ENCODE measurements around the gene TRPM5.

DNA sequence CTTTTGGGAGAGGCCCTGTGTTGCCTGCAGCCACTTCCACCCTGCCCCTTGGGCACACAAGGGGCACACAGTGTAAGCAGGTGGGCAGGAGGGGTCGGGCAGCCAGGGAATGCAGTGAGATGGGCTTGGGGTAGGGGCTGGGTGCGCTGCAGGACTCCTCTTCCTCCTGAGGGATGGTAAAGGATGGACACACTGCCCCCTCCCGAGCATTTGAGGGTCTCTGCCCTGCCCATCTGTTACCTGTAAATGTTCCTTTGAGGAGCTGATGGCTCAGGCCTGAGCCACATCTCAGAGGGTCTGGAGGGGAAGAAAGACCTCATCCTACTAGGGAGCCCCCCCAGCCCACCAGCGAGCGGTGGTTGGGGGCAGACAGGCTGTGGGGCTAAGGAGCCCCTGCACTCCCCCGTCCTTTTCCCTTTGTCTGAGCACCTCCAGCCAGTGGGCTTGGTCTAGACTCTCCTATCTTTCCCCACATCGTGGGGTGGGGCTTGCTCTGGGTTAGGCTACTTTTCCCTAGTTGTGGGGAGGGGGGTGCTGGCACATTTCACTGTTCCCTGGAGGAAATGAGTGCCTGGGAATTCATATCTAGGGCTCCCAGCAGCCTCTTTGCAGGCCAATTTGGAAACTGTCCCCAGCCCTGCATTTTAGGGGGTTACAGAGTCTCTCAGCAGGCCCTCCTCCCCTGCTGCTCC, 45.5 kb downstream of the TRPM5 start:
- TF ChIP-seq MYBL2 (CRISPR knock-in tag; IDR thresholded peaks at IDR 0.05) = no peak
- TF ChIP-seq, protein P1, sequence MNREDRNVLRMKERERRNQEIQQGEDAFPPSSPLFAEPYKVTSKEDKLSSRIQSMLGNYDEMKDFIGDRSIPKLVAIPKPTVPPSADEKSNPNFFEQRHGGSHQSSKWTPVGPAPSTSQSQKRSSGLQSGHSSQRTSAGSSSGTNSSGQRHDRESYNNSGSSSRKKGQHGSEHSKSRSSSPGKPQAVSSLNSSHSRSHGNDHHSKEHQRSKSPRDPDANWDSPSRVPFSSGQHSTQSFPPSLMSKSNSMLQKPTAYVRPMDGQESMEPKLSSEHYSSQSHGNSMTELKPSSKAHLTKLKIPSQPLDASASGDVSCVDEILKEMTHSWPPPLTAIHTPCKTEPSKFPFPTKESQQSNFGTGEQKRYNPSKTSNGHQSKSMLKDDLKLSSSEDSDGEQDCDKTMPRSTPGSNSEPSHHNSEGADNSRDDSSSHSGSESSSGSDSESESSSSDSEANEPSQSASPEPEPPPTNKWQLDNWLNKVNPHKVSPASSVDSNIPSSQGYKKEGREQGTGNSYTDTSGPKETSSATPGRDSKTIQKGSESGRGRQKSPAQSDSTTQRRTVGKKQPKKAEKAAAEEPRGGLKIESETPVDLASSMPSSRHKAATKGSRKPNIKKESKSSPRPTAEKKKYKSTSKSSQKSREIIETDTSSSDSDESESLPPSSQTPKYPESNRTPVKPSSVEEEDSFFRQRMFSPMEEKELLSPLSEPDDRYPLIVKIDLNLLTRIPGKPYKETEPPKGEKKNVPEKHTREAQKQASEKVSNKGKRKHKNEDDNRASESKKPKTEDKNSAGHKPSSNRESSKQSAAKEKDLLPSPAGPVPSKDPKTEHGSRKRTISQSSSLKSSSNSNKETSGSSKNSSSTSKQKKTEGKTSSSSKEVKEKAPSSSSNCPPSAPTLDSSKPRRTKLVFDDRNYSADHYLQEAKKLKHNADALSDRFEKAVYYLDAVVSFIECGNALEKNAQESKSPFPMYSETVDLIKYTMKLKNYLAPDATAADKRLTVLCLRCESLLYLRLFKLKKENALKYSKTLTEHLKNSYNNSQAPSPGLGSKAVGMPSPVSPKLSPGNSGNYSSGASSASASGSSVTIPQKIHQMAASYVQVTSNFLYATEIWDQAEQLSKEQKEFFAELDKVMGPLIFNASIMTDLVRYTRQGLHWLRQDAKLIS (CRISPR knock-in tag; IDR thresholded peaks at IDR 0.05; ENCODE audit: borderline replicate concordance) = no peak
- TF ChIP-seq, protein P2, sequence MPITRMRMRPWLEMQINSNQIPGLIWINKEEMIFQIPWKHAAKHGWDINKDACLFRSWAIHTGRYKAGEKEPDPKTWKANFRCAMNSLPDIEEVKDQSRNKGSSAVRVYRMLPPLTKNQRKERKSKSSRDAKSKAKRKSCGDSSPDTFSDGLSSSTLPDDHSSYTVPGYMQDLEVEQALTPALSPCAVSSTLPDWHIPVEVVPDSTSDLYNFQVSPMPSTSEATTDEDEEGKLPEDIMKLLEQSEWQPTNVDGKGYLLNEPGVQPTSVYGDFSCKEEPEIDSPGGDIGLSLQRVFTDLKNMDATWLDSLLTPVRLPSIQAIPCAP (CRISPR knock-in tag; IDR thresholded peaks at IDR 0.05) = no peak
- TF ChIP-seq, protein P3, sequence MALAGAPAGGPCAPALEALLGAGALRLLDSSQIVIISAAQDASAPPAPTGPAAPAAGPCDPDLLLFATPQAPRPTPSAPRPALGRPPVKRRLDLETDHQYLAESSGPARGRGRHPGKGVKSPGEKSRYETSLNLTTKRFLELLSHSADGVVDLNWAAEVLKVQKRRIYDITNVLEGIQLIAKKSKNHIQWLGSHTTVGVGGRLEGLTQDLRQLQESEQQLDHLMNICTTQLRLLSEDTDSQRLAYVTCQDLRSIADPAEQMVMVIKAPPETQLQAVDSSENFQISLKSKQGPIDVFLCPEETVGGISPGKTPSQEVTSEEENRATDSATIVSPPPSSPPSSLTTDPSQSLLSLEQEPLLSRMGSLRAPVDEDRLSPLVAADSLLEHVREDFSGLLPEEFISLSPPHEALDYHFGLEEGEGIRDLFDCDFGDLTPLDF (CRISPR knock-in tag; IDR thresholded peaks at IDR 0.05) = no peak
- TF ChIP-seq, protein P4, sequence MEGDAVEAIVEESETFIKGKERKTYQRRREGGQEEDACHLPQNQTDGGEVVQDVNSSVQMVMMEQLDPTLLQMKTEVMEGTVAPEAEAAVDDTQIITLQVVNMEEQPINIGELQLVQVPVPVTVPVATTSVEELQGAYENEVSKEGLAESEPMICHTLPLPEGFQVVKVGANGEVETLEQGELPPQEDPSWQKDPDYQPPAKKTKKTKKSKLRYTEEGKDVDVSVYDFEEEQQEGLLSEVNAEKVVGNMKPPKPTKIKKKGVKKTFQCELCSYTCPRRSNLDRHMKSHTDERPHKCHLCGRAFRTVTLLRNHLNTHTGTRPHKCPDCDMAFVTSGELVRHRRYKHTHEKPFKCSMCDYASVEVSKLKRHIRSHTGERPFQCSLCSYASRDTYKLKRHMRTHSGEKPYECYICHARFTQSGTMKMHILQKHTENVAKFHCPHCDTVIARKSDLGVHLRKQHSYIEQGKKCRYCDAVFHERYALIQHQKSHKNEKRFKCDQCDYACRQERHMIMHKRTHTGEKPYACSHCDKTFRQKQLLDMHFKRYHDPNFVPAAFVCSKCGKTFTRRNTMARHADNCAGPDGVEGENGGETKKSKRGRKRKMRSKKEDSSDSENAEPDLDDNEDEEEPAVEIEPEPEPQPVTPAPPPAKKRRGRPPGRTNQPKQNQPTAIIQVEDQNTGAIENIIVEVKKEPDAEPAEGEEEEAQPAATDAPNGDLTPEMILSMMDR (IDR thresholded peaks at IDR 0.05) = no peak
- TF ChIP-seq, protein P5, sequence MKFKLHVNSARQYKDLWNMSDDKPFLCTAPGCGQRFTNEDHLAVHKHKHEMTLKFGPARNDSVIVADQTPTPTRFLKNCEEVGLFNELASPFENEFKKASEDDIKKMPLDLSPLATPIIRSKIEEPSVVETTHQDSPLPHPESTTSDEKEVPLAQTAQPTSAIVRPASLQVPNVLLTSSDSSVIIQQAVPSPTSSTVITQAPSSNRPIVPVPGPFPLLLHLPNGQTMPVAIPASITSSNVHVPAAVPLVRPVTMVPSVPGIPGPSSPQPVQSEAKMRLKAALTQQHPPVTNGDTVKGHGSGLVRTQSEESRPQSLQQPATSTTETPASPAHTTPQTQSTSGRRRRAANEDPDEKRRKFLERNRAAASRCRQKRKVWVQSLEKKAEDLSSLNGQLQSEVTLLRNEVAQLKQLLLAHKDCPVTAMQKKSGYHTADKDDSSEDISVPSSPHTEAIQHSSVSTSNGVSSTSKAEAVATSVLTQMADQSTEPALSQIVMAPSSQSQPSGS (CRISPR knock-in tag; IDR thresholded peaks at IDR 0.05; ENCODE audit: borderline replicate concordance, low read depth) = no peak

Data from WTC11 (cell line).